Measurements from ENCODE around the gene CRYBG3. TPM values are rescaled to one million over a fixed set of nuclear protein-coding genes. Genes with fewer than 3 reads are reported as not detected.

Gene CRYBG3
- total and polyA plus RNA-seq, 5 donors from 2014 or later = 1.1 to 4.4 (median 1.3) TPM

DNA sequence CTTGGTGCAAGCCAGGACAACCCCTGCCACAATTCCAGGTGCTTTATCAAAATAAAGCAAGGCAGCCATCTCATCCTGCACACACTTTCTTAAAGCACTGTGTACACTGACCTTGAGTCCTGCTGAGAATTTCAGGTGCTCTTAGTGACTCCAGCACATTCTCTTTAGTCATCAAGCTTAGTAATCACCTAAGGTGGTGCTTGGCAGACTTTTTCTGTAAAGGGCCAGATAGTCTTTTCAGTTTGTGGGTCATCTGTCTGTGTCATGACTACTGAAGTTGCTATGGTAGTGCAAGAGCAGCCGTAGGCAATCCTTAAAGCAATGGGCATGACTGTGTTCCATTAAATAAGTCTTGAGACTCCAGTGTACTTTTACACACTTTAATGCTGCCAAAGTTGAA, 114.0 kb downstream of the CRYBG3 start:
- Mint-ChIP-seq H3K27me3 (no peaks in the 10 kb centered on the region), H3K36me3 (peaks cover 19% of the 10 kb centered on the region), H3K27ac (peak overlapping the region in 2 of 3 donors; percentile 40 to 47), H3K9me3 (peaks cover 0 to 9% (median 0%) of the 10 kb centered on the region in 7 donors), H3K4me1 (peaks cover 0 to 7% (median 3%) of the 10 kb centered on the region in 4 donors), H3K4me3 (no peak overlapping the region)
- no peak overlapping the region for H3K4me3 ChIP-seq (ENCODE audit: low read depth, low read length)
- no peak for DNase-seq
- no peaks in the 10 kb centered on the region for H3K4me1 ChIP-seq (ENCODE audit: control insufficient read depth, insufficient read depth, low read length, poor library complexity, severe bottlenecking)
- no peaks in the 10 kb centered on the region for H3K27me3 ChIP-seq (ENCODE audit: control insufficient read depth, insufficient read depth, low read length)
- no peaks in the 10 kb centered on the region for H3K9me3 ChIP-seq (ENCODE audit: control insufficient read depth in 2 of 2, low read length in 2 of 2)
- H3K36me3 ChIP-seq (ENCODE audit: control insufficient read depth, insufficient read depth, low read length) = no peaks in the 10 kb centered on the region
- no peak overlapping the region for H3K27ac ChIP-seq (ENCODE audit: insufficient read depth, low read length, poor library complexity, severe bottlenecking)
- no peak for ATAC-seq (ENCODE audit: low read depth in 2 of 2)

DNA sequence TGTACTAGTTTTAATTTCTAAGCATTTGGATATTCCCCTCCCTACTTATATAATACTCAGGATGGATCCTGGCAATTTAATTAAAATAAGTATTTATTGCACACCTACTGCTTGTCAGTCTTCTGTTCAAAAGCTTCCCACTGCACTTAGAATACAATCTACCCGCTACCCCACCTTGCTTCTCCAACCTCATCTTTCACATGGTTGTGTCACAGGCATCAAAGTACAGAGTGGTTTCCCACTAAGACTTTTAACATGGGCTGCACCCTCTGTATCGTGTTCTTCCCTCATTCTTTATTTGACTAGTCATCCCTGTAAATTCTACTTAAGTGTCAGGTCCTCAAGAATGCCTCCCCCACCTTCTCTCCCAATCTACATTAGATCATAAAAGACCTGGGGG, 115.4 kb downstream of the CRYBG3 start:
- DNase-seq (no peak), ATAC-seq (ENCODE audit: low read depth in 2 of 2) (no peak)
- Histone ChIP-seq H3K27ac (ENCODE audit: insufficient read depth, low read length, poor library complexity, severe bottlenecking) (no peak overlapping the region), H3K4me3 (ENCODE audit: low read depth, low read length) (no peak overlapping the region), H3K27me3 (ENCODE audit: control insufficient read depth, insufficient read depth, low read length) (no peaks in the 10 kb centered on the region), H3K36me3 (ENCODE audit: control insufficient read depth, insufficient read depth, low read length) (no peaks in the 10 kb centered on the region), H3K4me1 (ENCODE audit: control insufficient read depth, insufficient read depth, low read length, poor library complexity, severe bottlenecking) (no peaks in the 10 kb centered on the region), H3K9me3 (ENCODE audit: control insufficient read depth in 2 of 2, low read length in 2 of 2) (no peaks in the 10 kb centered on the region)
- no peaks in the 10 kb centered on the region for H3K27me3 Mint-ChIP-seq
- peaks cover 0 to 7% (median 3%) of the 10 kb centered on the region in 4 donors for H3K4me1 Mint-ChIP-seq
- H3K36me3 Mint-ChIP-seq = peaks cover 13% of the 10 kb centered on the region
- no peak overlapping the region for H3K4me3 Mint-ChIP-seq
- H3K27ac Mint-ChIP-seq = peak overlapping the region in 1 of 3 donors; percentile 5
- no peaks in the 10 kb centered on the region for H3K9me3 Mint-ChIP-seq

DNA sequence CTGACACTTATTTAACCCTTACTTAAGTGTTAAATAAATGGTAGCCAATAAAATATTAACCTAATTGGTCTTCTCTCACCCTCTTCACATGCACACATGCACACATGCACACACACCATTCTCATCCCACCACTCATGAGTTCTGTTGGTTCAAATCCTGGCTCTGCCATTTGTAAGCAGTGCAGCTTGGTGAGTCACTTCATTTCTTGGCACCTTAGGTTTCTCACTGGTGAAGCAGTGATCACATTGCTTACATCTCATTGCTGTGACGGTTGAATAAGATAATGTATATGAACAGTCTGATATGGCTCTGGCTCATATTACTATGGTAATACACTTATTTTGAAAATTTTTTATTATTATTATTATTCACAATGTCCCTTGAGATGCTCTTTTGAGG, 116.6 kb downstream of the CRYBG3 start:
- Histone ChIP-seq H3K4me1 (ENCODE audit: control insufficient read depth, insufficient read depth, low read length, poor library complexity, severe bottlenecking) (no peaks in the 10 kb centered on the region), H3K9me3 (ENCODE audit: control insufficient read depth in 2 of 2, low read length in 2 of 2) (no peaks in the 10 kb centered on the region), H3K27ac (ENCODE audit: insufficient read depth, low read length, poor library complexity, severe bottlenecking) (no peak overlapping the region), H3K27me3 (ENCODE audit: control insufficient read depth, insufficient read depth, low read length) (no peaks in the 10 kb centered on the region), H3K36me3 (ENCODE audit: control insufficient read depth, insufficient read depth, low read length) (no peaks in the 10 kb centered on the region), H3K4me3 (ENCODE audit: low read depth, low read length) (no peak overlapping the region)
- Mint-ChIP-seq H3K9me3 (no peaks in the 10 kb centered on the region), H3K27me3 (no peaks in the 10 kb centered on the region), H3K4me3 (no peak overlapping the region), H3K27ac (peak overlapping the region in 1 of 3 donors; percentile 63), H3K36me3 (peaks cover 14% of the 10 kb centered on the region), H3K4me1 (peaks cover 0 to 7% (median 3%) of the 10 kb centered on the region in 4 donors)
- ATAC-seq (ENCODE audit: low read depth in 2 of 2) (no peak), DNase-seq (no peak)

DNA sequence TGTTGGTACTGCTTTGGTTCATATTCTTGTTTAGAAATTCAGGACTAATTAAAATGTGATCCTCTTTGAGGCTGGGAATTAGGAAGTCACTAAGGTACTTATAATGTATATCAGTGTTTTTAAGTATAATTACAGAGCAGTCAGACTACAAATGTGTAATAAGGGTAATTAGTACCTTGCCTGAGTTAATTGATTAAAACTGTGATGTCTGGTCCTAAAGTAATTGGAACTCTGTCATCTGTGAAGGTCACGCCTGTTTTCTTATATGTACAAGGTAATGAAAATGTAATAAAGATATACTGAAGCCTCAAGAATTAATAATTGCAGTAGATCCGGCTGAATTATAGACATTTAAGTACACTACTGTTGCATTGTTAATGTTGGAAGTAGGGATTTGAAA, 117.6 kb downstream of the CRYBG3 start:
- Histone ChIP-seq H3K27ac (ENCODE audit: insufficient read depth, low read length, poor library complexity, severe bottlenecking) (no peak overlapping the region), H3K27me3 (ENCODE audit: control insufficient read depth, insufficient read depth, low read length) (no peaks in the 10 kb centered on the region), H3K4me1 (ENCODE audit: control insufficient read depth, insufficient read depth, low read length, poor library complexity, severe bottlenecking) (no peaks in the 10 kb centered on the region), H3K4me3 (ENCODE audit: low read depth, low read length) (no peak overlapping the region), H3K36me3 (ENCODE audit: control insufficient read depth, insufficient read depth, low read length) (peaks cover under 1% of the 10 kb centered on the region), H3K9me3 (ENCODE audit: control insufficient read depth in 2 of 2, low read length in 2 of 2) (no peaks in the 10 kb centered on the region)
- H3K4me3 Mint-ChIP-seq = no peak overlapping the region
- H3K4me1 Mint-ChIP-seq = peaks cover 0 to 7% (median 3%) of the 10 kb centered on the region in 4 donors
- DNase-seq = no peak
- no peaks in the 10 kb centered on the region for H3K27me3 Mint-ChIP-seq
- H3K27ac Mint-ChIP-seq = no peak overlapping the region
- peaks cover 17% of the 10 kb centered on the region for H3K36me3 Mint-ChIP-seq
- ATAC-seq (ENCODE audit: low read depth in 2 of 2) = no peak
- H3K9me3 Mint-ChIP-seq = no peaks in the 10 kb centered on the region

DNA sequence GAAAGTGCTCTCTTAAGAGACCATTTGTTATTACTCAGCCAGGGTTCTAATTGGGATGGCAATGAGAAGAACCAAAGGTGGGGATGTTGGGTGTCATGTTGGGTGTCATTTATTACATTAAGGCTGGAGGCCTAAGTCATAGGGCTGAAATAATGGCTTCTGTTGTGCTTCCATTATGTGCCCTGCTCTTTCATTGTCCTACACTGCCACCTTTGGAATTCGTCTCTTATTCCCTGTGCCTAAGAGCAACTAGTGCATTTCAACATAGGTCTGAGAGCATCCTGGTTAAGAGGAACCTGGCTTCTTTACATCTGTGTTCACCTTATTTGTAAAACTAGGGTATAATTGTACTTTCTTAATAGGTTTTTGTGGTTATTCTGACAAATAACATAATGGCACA, 118.2 kb downstream of the CRYBG3 start:
- Histone ChIP-seq H3K27ac (ENCODE audit: insufficient read depth, low read length, poor library complexity, severe bottlenecking) (no peak overlapping the region), H3K4me3 (ENCODE audit: low read depth, low read length) (no peak overlapping the region), H3K4me1 (ENCODE audit: control insufficient read depth, insufficient read depth, low read length, poor library complexity, severe bottlenecking) (no peaks in the 10 kb centered on the region), H3K36me3 (ENCODE audit: control insufficient read depth, insufficient read depth, low read length) (peaks cover 7% of the 10 kb centered on the region), H3K27me3 (ENCODE audit: control insufficient read depth, insufficient read depth, low read length) (no peaks in the 10 kb centered on the region), H3K9me3 (ENCODE audit: control insufficient read depth in 2 of 2, low read length in 2 of 2) (no peaks in the 10 kb centered on the region)
- no peak overlapping the region for H3K4me3 Mint-ChIP-seq
- H3K36me3 Mint-ChIP-seq = peaks cover 17% of the 10 kb centered on the region
- H3K27me3 Mint-ChIP-seq = no peaks in the 10 kb centered on the region
- DNase-seq = peak in 2 of 3 donors; percentile 8 to 19
- H3K4me1 Mint-ChIP-seq = peaks cover 0 to 7% (median 3%) of the 10 kb centered on the region in 4 donors
- ATAC-seq (ENCODE audit: low read depth in 2 of 2) = peak in 1 of 2 donors; percentile 49
- peak overlapping the region in 1 of 3 donors; percentile 36 for H3K27ac Mint-ChIP-seq
- H3K9me3 Mint-ChIP-seq = no peaks in the 10 kb centered on the region

DNA sequence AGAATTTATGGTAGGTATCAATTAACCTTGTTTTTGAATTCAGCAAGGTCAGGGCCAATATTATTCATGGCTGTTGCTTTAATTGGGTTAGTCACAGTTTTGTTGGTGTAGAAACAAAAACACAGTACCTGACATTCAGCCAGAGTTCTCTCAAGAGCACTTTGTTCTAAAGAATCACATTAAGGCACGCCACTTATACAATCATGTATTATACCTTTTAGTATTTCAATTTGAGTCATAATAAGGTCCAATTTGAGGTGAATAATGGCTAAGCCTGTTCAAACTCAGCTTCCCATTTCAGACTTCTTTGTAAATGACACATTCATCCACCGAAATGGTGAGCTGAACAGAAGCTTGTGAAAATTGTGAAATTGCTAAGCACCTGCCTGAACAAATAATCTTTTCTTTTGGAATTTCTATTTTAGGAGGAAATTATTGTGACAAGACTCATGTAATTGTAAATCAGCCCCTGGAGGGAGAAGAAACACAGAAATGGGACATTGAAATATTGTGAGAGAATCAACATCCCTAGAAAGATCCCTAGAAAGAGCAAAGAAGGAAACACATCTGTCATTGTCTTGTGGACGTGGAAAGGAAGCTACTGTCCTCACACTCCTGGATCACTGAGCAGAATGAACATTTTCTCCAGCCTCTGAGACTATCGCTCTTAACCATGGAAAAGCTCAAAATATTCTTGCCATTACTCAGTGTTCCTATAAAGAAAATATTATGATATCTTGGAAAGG, 121.2 kb downstream of the CRYBG3 start:
- Histone ChIP-seq H3K36me3 (ENCODE audit: control insufficient read depth, insufficient read depth, low read length) (peaks cover 34% of the 10 kb centered on the region), H3K27me3 (ENCODE audit: control insufficient read depth, insufficient read depth, low read length) (no peaks in the 10 kb centered on the region), H3K4me1 (ENCODE audit: control insufficient read depth, insufficient read depth, low read length, poor library complexity, severe bottlenecking) (no peaks in the 10 kb centered on the region), H3K4me3 (ENCODE audit: low read depth, low read length) (no peak overlapping the region), H3K27ac (ENCODE audit: insufficient read depth, low read length, poor library complexity, severe bottlenecking) (no peak overlapping the region), H3K9me3 (ENCODE audit: control insufficient read depth in 2 of 2, low read length in 2 of 2) (no peaks in the 10 kb centered on the region)
- no peaks in the 10 kb centered on the region for H3K27me3 Mint-ChIP-seq
- H3K4me3 Mint-ChIP-seq = no peak overlapping the region
- no peak for ATAC-seq (ENCODE audit: low read depth in 2 of 2)
- no peaks in the 10 kb centered on the region for H3K9me3 Mint-ChIP-seq
- H3K4me1 Mint-ChIP-seq = peaks cover 0 to 6% (median under 1%) of the 10 kb centered on the region in 4 donors
- DNase-seq = peak in 1 of 3 donors; percentile 23
- H3K27ac Mint-ChIP-seq = peak overlapping the region in 2 of 3 donors; percentile 39 to 58
- peaks cover 23% of the 10 kb centered on the region for H3K36me3 Mint-ChIP-seq

DNA sequence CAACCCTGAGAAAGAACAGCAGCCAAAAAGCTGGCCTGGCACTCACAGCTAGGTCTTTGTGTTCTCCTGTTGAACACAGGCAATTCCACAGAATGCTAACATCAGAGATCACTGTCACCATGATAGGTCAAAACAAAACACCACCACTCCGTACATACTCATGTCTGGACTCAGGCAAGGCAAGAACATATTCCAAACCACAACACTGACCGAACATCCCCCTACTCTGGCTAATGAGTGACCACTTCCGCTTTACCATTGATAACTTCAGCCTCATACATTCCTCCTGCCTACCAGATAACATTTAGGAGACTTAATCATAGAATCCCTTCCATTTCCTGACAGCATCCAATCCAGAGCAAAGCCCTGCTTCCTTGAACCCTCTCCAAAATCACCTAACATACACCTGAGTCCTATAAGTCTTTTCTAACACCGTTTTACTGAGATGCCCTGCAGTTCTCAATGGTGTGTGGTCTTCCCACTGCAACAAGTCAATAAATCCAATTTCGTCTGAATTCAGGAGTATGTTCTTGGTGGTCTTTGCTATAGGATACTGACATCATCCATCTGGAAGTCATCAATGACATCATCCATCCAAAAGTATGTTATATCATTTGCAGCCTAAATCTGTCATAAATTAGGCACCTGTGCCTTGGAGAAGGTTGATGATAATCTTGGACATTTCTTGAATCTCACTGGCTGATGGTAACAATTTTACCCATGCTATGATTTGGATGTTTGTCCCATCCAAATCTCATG, 126.7 kb downstream of the CRYBG3 start:
- H3K9me3 ChIP-seq (ENCODE audit: control insufficient read depth in 2 of 2, low read length in 2 of 2) = no peaks in the 10 kb centered on the region
- H3K4me1 Mint-ChIP-seq = peaks cover 0 to 2% (median 0%) of the 10 kb centered on the region in 4 donors
- no peak overlapping the region for H3K4me3 Mint-ChIP-seq
- peaks cover 85% of the 10 kb centered on the region for H3K36me3 ChIP-seq (ENCODE audit: control insufficient read depth, insufficient read depth, low read length)
- no peak overlapping the region for H3K4me3 ChIP-seq (ENCODE audit: low read depth, low read length)
- peak overlapping the region in 2 of 3 donors; percentile 4 to 37 for H3K27ac Mint-ChIP-seq
- no peaks in the 10 kb centered on the region for H3K27me3 ChIP-seq (ENCODE audit: control insufficient read depth, insufficient read depth, low read length)
- DNase-seq (no peak), ATAC-seq (ENCODE audit: low read depth in 2 of 2) (no peak)
- H3K27ac ChIP-seq (ENCODE audit: insufficient read depth, low read length, poor library complexity, severe bottlenecking) = no peak overlapping the region
- H3K27me3 Mint-ChIP-seq = no peaks in the 10 kb centered on the region
- peaks cover 68% of the 10 kb centered on the region for H3K36me3 Mint-ChIP-seq
- H3K9me3 Mint-ChIP-seq = no peaks in the 10 kb centered on the region
- no peaks in the 10 kb centered on the region for H3K4me1 ChIP-seq (ENCODE audit: control insufficient read depth, insufficient read depth, low read length, poor library complexity, severe bottlenecking)

Data from CD4-positive, CD25-positive, alpha-beta regulatory T cell (primary cell).